WTC11 (cell line): ENCODE results near the gene PRCC. TPM values are rescaled to one million over a fixed set of nuclear protein-coding genes. Genes with fewer than 3 reads are reported as not detected.

Source experiments
- ATAC-seq: fragments of 200-7000 bp; cut with Tn5 transposase; 2 replicates; pipeline ENCODE4 v1.10.0; 2021; ENCODE audit warnings: mild to moderate bottlenecking, moderate library complexity
- CTCF ChIA-PET: fragments of 300-600 bp; sonication (Branson Sonifier 250); formaldehyde crosslinking; loops from one replicate; lab custom pipeline; 2021; ENCODE audit warnings: antibody characterized with exemption; lab: Charles Lee
- POLR2A ChIA-PET: fragments of 350-600 bp; sonication (Branson Sonifier 250); formaldehyde crosslinking; loops from one replicate; lab custom pipeline; 2021; ENCODE audit warnings: antibody characterized with exemption; lab: Charles Lee
- DNase-seq: peaks from one replicate; pipeline ENCODE4 v3.0.0; 2021; ENCODE audit warnings: low spot score
- H3K27ac Mint-ChIP-seq: 2 replicates; pipeline ENCODE4 v1.8.0; 2021; ENCODE audit warnings: mixed read lengths
- H3K27me3 Mint-ChIP-seq: 2 replicates; pipeline ENCODE4 v1.8.0; 2021; ENCODE audit warnings: low read depth, mild to moderate bottlenecking, moderate library complexity, mixed read lengths
- H3K36me3 Mint-ChIP-seq: 2 replicates; pipeline ENCODE4 v1.8.0; 2021; ENCODE audit warnings: mixed read lengths
- H3K4me1 Mint-ChIP-seq: 2 replicates; pipeline ENCODE4 v1.8.0; 2022; ENCODE audit warnings: mixed read lengths
- H3K4me3 Mint-ChIP-seq: 2 replicates; pipeline ENCODE4 v1.8.0; 2021; ENCODE audit warnings: mild to moderate bottlenecking, moderate library complexity, mixed read lengths
- H3K9me3 Mint-ChIP-seq: 2 replicates; pipeline ENCODE4 v1.8.0; 2021; ENCODE audit warnings: mixed read lengths
- ATF2 ChIP-seq: sonication (generic); formaldehyde crosslinking; IDR thresholded peaks from 2 replicates; pipeline ENCODE4 v1.8.1; 2022; ENCODE audit warnings: low read depth, missing genetic modification reagents, borderline replicate concordance
- ETV6 ChIP-seq: sonication (generic); formaldehyde crosslinking; IDR thresholded peaks from 2 replicates; pipeline ENCODE4 v1.8.1; 2022; ENCODE audit warnings: mild to moderate bottlenecking, missing genetic modification reagents
- FOXJ3 ChIP-seq: sonication (generic); formaldehyde crosslinking; IDR thresholded peaks from 2 replicates; pipeline ENCODE4 v1.9.0; 2021; ENCODE audit warnings: missing genetic modification reagents, mild to moderate bottlenecking, borderline replicate concordance
- FOXP1 ChIP-seq: sonication (generic); formaldehyde crosslinking; IDR thresholded peaks from 2 replicates; pipeline ENCODE4 v1.8.0; 2022; ENCODE audit warnings: missing genetic modification reagents, mild to moderate bottlenecking, moderate library complexity, borderline replicate concordance
- GABPB1 ChIP-seq: sonication (generic); formaldehyde crosslinking; IDR thresholded peaks from 2 replicates; pipeline ENCODE4 v1.8.1; 2023; ENCODE audit warnings: mild to moderate bottlenecking, missing genetic modification reagents
- GRHL2 ChIP-seq: fragments of 250-450 bp; sonication (Bioruptor Pico); IDR thresholded peaks from 2 replicates; pipeline ENCODE4 v1.8.0; 2022; ENCODE audit warnings: mild to moderate bottlenecking, moderate library complexity; ENCODE audit not compliant: insufficient replicate concordance, severe bottlenecking
- HMGA2 ChIP-seq: fragments of 250-450 bp; sonication (Bioruptor Pico); IDR thresholded peaks from 2 replicates; pipeline ENCODE4 v1.4.0; 2021; ENCODE audit warnings: mild to moderate bottlenecking, moderate library complexity
- JUN ChIP-seq: sonication (generic); formaldehyde crosslinking; IDR thresholded peaks from 2 replicates; pipeline ENCODE4 v1.8.0; 2023; ENCODE audit warnings: mild to moderate bottlenecking, missing genetic modification reagents
- MXD4 ChIP-seq: fragments of 250-450 bp; sonication (Bioruptor Pico); IDR thresholded peaks from 2 replicates; pipeline ENCODE4 v1.8.0; 2021; ENCODE audit warnings: mild to moderate bottlenecking, moderate library complexity, borderline replicate concordance
- PRRX2 ChIP-seq: fragments of 250-450 bp; sonication (Bioruptor Pico); IDR thresholded peaks from 2 replicates; pipeline ENCODE4 v1.8.0; 2021; ENCODE audit warnings: mild to moderate bottlenecking
- SMAD3 ChIP-seq: sonication (generic); formaldehyde crosslinking; IDR thresholded peaks from 2 replicates; pipeline ENCODE4 v1.8.0; 2022; ENCODE audit warnings: missing genetic modification reagents, mild to moderate bottlenecking, borderline replicate concordance
- SOX15 ChIP-seq: fragments of 250-450 bp; sonication (Bioruptor Pico); IDR thresholded peaks from 2 replicates; pipeline ENCODE4 v1.9.0; 2021; ENCODE audit warnings: mild to moderate bottlenecking
- ZMAT4 ChIP-seq: fragments of 250-450 bp; sonication (Bioruptor Pico); IDR thresholded peaks from 2 replicates; pipeline ENCODE4 v1.9.0; 2021; ENCODE audit warnings: mild to moderate bottlenecking
- ZNF138 ChIP-seq: sonication (generic); formaldehyde crosslinking; conservative IDR thresholded peaks from 2 replicates; pipeline ENCODE4 v1.8.1; 2022; ENCODE audit warnings: mild to moderate bottlenecking, moderate library complexity, missing genetic modification reagents
- ZNF219 ChIP-seq: sonication (generic); formaldehyde crosslinking; IDR thresholded peaks from 2 replicates; pipeline ENCODE4 v1.8.0; 2023; ENCODE audit warnings: missing genetic modification reagents, mild to moderate bottlenecking, borderline replicate concordance
- ZNF263 ChIP-seq: sonication (generic); formaldehyde crosslinking; IDR thresholded peaks from 2 replicates; pipeline ENCODE4 v1.8.1; 2022; ENCODE audit warnings: low read depth, mild to moderate bottlenecking, moderate library complexity, missing genetic modification reagents
- ZNF396 ChIP-seq: fragments of 250-450 bp; sonication (Bioruptor Pico); IDR thresholded peaks from 2 replicates; pipeline ENCODE4 v1.8.0; 2021; ENCODE audit warnings: mild to moderate bottlenecking, moderate library complexity, borderline replicate concordance
- ZNF423 ChIP-seq: fragments of 250-450 bp; sonication (Bioruptor Pico); IDR thresholded peaks from 2 replicates; pipeline ENCODE4 v2.1.2; 2022; ENCODE audit warnings: mild to moderate bottlenecking, moderate library complexity
- total RNA-seq: library from RNA; stranded (reverse); gene quantifications from 3 replicates; pipeline ENCODE4 v1.2.3, GENCODE V29; 2021
- TF ChIP-seq, protein P1 (sequence below): sonication (generic); formaldehyde crosslinking; IDR thresholded peaks from 2 replicates; pipeline ENCODE4 v1.8.0; 2022; ENCODE audit warnings: missing genetic modification reagents
- TF ChIP-seq, protein P2 (sequence below): sonication (generic); formaldehyde crosslinking; IDR thresholded peaks from 2 replicates; pipeline ENCODE4 v1.8.1; 2023; ENCODE audit warnings: mild to moderate bottlenecking, missing genetic modification reagents, moderate library complexity

PRCC gene
- total RNA-seq, 1 experiment from 2014 or later: 97.4 TPM

DNA sequence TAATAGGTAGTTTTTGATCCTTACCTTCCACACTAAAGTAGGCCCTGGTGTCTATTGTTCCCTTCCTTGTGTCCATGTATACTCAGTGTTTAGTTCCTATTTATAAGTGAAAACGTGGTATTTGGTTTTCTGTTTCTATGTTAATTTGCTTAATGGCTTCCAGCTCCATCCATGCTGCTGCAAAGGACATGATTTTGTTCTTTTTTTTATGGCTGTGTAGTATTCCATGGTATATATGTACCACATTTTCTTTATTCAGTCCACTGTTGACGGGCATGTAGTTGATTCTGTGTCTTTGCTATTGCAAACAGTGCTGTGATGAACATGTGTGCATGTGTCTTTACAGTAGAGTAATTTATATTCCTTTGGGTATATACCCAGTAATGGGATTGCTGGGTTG, 20.8 kb downstream of the PRCC start:
- no peak overlapping the region for H3K4me3 Mint-ChIP-seq
- H3K9me3 Mint-ChIP-seq: no peaks in the 10 kb centered on the region
- H3K27me3 Mint-ChIP-seq: no peaks in the 10 kb centered on the region
- POLR2A ChIA-PET: no interaction called here
- no peak for TF ChIP-seq FOXJ3
- no peak for TF ChIP-seq GABPB1 (CRISPR knock-in tag)
- TF ChIP-seq ETV6 (CRISPR knock-in tag): no peak
- no peak for TF ChIP-seq MXD4 (CRISPR knock-in tag)
- no peak for TF ChIP-seq ZNF219
- no peak for TF ChIP-seq ZNF423 (CRISPR knock-in tag)
- TF ChIP-seq, protein P1, sequence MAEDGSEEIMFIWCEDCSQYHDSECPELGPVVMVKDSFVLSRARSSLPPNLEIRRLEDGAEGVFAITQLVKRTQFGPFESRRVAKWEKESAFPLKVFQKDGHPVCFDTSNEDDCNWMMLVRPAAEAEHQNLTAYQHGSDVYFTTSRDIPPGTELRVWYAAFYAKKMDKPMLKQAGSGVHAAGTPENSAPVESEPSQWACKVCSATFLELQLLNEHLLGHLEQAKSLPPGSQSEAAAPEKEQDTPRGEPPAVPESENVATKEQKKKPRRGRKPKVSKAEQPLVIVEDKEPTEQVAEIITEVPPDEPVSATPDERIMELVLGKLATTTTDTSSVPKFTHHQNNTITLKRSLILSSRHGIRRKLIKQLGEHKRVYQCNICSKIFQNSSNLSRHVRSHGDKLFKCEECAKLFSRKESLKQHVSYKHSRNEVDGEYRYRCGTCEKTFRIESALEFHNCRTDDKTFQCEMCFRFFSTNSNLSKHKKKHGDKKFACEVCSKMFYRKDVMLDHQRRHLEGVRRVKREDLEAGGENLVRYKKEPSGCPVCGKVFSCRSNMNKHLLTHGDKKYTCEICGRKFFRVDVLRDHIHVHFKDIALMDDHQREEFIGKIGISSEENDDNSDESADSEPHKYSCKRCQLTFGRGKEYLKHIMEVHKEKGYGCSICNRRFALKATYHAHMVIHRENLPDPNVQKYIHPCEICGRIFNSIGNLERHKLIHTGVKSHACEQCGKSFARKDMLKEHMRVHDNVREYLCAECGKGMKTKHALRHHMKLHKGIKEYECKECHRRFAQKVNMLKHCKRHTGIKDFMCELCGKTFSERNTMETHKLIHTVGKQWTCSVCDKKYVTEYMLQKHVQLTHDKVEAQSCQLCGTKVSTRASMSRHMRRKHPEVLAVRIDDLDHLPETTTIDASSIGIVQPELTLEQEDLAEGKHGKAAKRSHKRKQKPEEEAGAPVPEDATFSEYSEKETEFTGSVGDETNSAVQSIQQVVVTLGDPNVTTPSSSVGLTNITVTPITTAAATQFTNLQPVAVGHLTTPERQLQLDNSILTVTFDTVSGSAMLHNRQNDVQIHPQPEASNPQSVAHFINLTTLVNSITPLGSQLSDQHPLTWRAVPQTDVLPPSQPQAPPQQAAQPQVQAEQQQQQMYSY: no peak
- no peak for TF ChIP-seq ZNF396 (CRISPR knock-in tag)
- TF ChIP-seq ATF2 (CRISPR knock-in tag): no peak
- no peak for TF ChIP-seq SOX15 (CRISPR knock-in tag)
- TF ChIP-seq, protein P2, sequence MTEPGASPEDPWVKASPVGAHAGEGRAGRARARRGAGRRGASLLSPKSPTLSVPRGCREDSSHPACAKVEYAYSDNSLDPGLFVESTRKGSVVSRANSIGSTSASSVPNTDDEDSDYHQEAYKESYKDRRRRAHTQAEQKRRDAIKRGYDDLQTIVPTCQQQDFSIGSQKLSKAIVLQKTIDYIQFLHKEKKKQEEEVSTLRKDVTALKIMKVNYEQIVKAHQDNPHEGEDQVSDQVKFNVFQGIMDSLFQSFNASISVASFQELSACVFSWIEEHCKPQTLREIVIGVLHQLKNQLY: no peak
- no peak for TF ChIP-seq ZMAT4 (CRISPR knock-in tag)
- no peak for TF ChIP-seq JUN (CRISPR knock-in tag)
- TF ChIP-seq ZNF263: no peak
- no peak for TF ChIP-seq GRHL2 (CRISPR knock-in tag)
- no peak for TF ChIP-seq ZNF138
- no peak for TF ChIP-seq FOXP1 (CRISPR knock-in tag)
- CTCF ChIA-PET: interaction anchor here (0.6 to 1.4 kb wide), 3 partner anchors 62 to 99 kb away, joined by 3 to 6 read pairs (median 5); no protein-coding TSS in a partner anchor
- H3K36me3 Mint-ChIP-seq: peaks cover 59% of the 10 kb centered on the region
- H3K27ac Mint-ChIP-seq: no peak overlapping the region; the same call in 1 of the 2 replicates
- no peak for DNase-seq
- no peak for ATAC-seq
- H3K4me1 Mint-ChIP-seq: no peaks in the 10 kb centered on the region

DNA sequence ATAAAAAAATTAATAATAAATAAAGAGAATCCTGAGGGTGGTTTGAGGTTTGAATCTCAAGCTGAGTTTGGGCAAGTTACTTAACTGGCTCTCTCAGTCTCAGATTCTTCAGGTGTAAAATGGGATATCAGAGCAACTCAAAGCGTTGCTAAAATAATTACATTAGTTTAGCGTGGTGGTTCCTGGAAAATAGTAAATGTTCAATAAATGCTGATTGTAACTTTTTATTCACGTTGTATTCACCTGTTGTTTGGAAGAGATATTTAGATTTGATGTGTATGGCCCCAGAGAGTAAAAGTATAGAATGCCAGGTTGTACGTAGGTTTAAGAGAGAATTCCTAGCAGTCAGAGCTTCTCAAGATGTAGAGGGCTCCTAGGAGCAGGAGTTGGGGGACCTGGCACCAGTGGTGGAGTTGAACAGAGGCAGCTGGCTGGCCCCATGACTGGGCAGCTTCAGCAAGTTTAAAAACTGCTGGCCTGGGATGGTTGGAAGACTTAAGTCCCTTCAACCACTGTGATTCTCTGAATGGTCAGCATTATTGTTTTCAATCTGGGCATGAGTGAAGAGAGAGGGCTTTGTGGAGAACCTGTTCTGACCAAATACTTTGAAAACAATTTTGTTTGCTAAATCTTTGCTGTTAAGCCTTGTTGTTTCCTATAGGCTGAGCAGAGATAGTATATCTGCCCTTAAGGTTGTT, 22.4 kb downstream of the PRCC start:
- DNase-seq (no peak), ATAC-seq (no peak)
- Mint-ChIP-seq H3K27ac (no peak overlapping the region), H3K27me3 (no peaks in the 10 kb centered on the region), H3K36me3 (peaks cover 63% of the 10 kb centered on the region), H3K9me3 (no peaks in the 10 kb centered on the region), H3K4me1 (no peaks in the 10 kb centered on the region), H3K4me3 (no peak overlapping the region)
- TF ChIP-seq HMGA2 (CRISPR knock-in tag) (no peak), SMAD3 (no peak), ATF2 (CRISPR knock-in tag) (no peak), GABPB1 (CRISPR knock-in tag) (no peak), PRRX2 (CRISPR knock-in tag) (no peak)
- POLR2A ChIA-PET: no interaction called here
- CTCF ChIA-PET: interaction anchor here (1.3 kb wide), 1 partner anchor 64 kb away, joined by 4 read pairs; no protein-coding TSS in a partner anchor
